HL-60 (cell line): ENCODE measurements around the gene PGBD1.

Experiments used
- DNase-seq, 2 experiments: peaks; one replicate each; pipeline ENCODE4 v3.0.0-alpha.2; 2010 to 2020; ENCODE audit warnings: low read depth in 1 of 2, low spot score in 1 of 2
- H3K27ac ChIP-seq: fragments of 250-450 bp; sonication (Bioruptor Pico); replicated peaks from 2 replicates; pipeline ENCODE4 v1.5.1; 2020; ENCODE audit warnings: mild to moderate bottlenecking, moderate library complexity
- H3K27me3 ChIP-seq: fragments of 250-450 bp; sonication (Bioruptor Pico); 2 replicates; pipeline ENCODE4 v1.5.1; 2021; ENCODE audit warnings: mild to moderate bottlenecking, moderate library complexity; ENCODE audit not compliant: insufficient read depth, poor library complexity, severe bottlenecking
- H3K4me3 ChIP-seq: replicated peaks from 2 replicates; pipeline ENCODE4 v1.5.1; 2011; ENCODE audit warnings: mild to moderate bottlenecking, control low read depth, low read length; ENCODE audit not compliant: insufficient read depth
- CTCF ChIP-seq: IDR thresholded peaks from one replicate; pipeline ENCODE4 v1.5.1; 2011; ENCODE audit warnings: low read length, control low read depth, inconsistent platforms; ENCODE audit not compliant: insufficient read depth
- GABPA ChIP-seq: IDR thresholded peaks from 2 replicates; pipeline ENCODE4 v1.6.1; 2012; ENCODE audit warnings: low read depth
- POLR2AphosphoS5 ChIP-seq: IDR thresholded peaks from 2 replicates; pipeline ENCODE4 v1.6.1; 2012; ENCODE audit warnings: low read depth
- REST ChIP-seq: IDR thresholded peaks from 2 replicates; pipeline ENCODE4 v1.6.1; 2012; ENCODE audit warnings: low read depth; ENCODE audit not compliant: insufficient replicate concordance
- SPI1 ChIP-seq: IDR thresholded peaks from 2 replicates; pipeline ENCODE4 v1.6.1; 2012; ENCODE audit warnings: low read depth, mild to moderate bottlenecking, borderline replicate concordance

Gene PGBD1

GRCh38 chr6:28235912-28236452, 45.4 kb upstream of the PGBD1 start:
- Histone ChIP-seq H3K4me3 (no peak overlapping the region), H3K27me3 (no peaks in the 10 kb centered on the region), H3K27ac (no peak overlapping the region)
- peak in 1 of 2 experiments; percentile 40 for DNase-seq
- TF ChIP-seq SPI1 (peak; percentile 92), CTCF (no peak)

- H3K4me3 ChIP-seq = no peak overlapping the region
- no peak for DNase-seq
Measured at GRCh38 chr6:28239636-28240035, 41.7 kb upstream of the PGBD1 start.

GRCh38 chr6:28240471-28240870, 40.9 kb upstream of the PGBD1 start:
- Histone ChIP-seq H3K4me3 (no peak overlapping the region), H3K27me3 (no peaks in the 10 kb centered on the region), H3K27ac (no peak overlapping the region)
- no peak for DNase-seq
- TF ChIP-seq GABPA = no peak
- no peak for TF ChIP-seq REST
- TF ChIP-seq SPI1 = no peak

More at GRCh38 chr6:28239636-28240035, 41.7 kb upstream of the PGBD1 start:
- Histone ChIP-seq H3K27ac (no peak overlapping the region), H3K27me3 (no peaks in the 10 kb centered on the region)
- TF ChIP-seq SPI1 = no peak

GRCh38 chr6:28243946-28244345, 37.4 kb upstream of the PGBD1 start:
- Histone ChIP-seq H3K4me3 (no peak overlapping the region), H3K27me3 (no peaks in the 10 kb centered on the region), H3K27ac (no peak overlapping the region)
- TF ChIP-seq POLR2AphosphoS5 (no peak), SPI1 (no peak), CTCF (no peak), REST (no peak), GABPA (no peak)
- no peak for DNase-seq

- no peak for TF ChIP-seq SPI1
- DNase-seq = no peak
- Histone ChIP-seq H3K27me3 (no peaks in the 10 kb centered on the region), H3K4me3 (no peak overlapping the region), H3K27ac (no peak overlapping the region)
Measured at GRCh38 chr6:28245206-28245941, 36.0 kb upstream of the PGBD1 start.
